ENCODE results near the gene NAXD.

Gene NAXD

DNA sequence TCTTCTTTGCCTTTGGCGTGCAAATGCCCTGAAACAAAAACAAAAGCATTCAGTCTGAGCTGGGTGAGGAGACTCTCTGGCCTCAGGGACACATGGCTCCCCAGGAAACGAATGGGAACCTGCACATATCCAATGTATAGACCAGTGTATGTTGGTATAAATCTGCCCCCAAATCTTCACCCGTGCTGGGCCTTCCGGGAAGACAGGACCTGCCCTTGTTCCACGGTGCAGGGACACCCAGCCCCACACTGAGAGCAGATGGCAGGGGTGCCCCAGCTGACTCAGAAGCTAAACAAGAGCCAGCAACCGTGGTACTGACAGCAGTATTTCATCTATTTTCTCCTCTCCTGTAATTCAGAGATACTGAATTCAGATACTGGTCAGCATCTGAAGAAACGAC is 48.1 kb downstream of the NAXD start:
- H3K9me3 ChIP-seq (ENCODE audit: control insufficient read depth, insufficient read depth, low read depth, low read length): no peaks in the 10 kb centered on the region
- CTCF ChIA-PET: no interaction called here
- H3K4me3 ChIP-seq (ENCODE audit: low read depth, low read length): no peak overlapping the region
- TF ChIP-seq BCL11B (tag by site-specific recombination; IDR thresholded peaks at IDR 0.05; ENCODE audit: low read depth) (no peak), RBAK (tag by site-specific recombination; IDR thresholded peaks at IDR 0.05) (no peak), ZNF302 (tag by site-specific recombination; IDR thresholded peaks at IDR 0.05; ENCODE audit: low read depth) (no peak), MZF1 (tag by site-specific recombination; IDR thresholded peaks at IDR 0.05; ENCODE audit: borderline replicate concordance) (no peak), ZNF791 (tag by site-specific recombination; IDR thresholded peaks at IDR 0.05) (no peak), ZFP69B (tag by site-specific recombination; IDR thresholded peaks at IDR 0.05) (no peak), TCF7L2 (IDR thresholded peaks at IDR 0.05; ENCODE audit: borderline replicate concordance, low read depth, low read length) (no peak), ZNF785 (tag by site-specific recombination; IDR thresholded peaks at IDR 0.05) (no peak), FEZF1 (tag by site-specific recombination; IDR thresholded peaks at IDR 0.05) (no peak), ZNF394 (tag by site-specific recombination; IDR thresholded peaks at IDR 0.05; ENCODE audit: borderline replicate concordance) (no peak)
- TF ChIP-seq, protein P1, sequence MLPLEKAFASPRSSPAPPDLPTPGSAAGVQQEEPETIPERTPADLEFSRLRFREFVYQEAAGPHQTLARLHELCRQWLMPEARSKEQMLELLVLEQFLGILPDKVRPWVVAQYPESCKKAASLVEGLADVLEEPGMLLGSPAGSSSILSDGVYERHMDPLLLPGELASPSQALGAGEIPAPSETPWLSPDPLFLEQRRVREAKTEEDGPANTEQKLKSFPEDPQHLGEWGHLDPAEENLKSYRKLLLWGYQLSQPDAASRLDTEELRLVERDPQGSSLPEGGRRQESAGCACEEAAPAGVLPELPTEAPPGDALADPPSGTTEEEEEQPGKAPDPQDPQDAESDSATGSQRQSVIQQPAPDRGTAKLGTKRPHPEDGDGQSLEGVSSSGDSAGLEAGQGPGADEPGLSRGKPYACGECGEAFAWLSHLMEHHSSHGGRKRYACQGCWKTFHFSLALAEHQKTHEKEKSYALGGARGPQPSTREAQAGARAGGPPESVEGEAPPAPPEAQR (tag by site-specific recombination; IDR thresholded peaks at IDR 0.05): no peak
- TF ChIP-seq, protein P2, sequence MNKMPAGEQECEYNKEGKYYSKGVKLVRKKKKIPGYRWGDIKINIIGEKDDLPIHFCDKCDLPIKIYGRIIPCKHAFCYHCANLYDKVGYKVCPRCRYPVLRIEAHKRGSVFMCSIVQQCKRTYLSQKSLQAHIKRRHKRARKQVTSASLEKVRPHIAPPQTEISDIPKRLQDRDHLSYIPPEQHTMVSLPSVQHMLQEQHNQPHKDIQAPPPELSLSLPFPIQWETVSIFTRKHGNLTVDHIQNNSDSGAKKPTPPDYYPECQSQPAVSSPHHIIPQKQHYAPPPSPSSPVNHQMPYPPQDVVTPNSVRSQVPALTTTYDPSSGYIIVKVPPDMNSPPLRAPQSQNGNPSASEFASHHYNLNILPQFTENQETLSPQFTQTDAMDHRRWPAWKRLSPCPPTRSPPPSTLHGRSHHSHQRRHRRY (tag by site-specific recombination; IDR thresholded peaks at IDR 0.05): no peak
- H3K4me1 ChIP-seq (ENCODE audit: control insufficient read depth, insufficient read depth, low read length): no peaks in the 10 kb centered on the region
- POLR2A ChIA-PET: interaction anchor here (0.8 kb wide), 1 partner anchor 52 kb away, joined by 3 read pairs; no protein-coding TSS in a partner anchor
- no peak overlapping the region for H3K27ac ChIP-seq (ENCODE audit: extremely low read depth, low read depth, low read length)
- peaks cover 0 to 87% of the 10 kb centered on the region in 2 experiments; a peak in 2 of 3 replicates for H3K36me3 ChIP-seq (ENCODE audit: control insufficient read depth in 2 of 2, insufficient read depth in 1 of 2, low read length in 2 of 2)

DNA sequence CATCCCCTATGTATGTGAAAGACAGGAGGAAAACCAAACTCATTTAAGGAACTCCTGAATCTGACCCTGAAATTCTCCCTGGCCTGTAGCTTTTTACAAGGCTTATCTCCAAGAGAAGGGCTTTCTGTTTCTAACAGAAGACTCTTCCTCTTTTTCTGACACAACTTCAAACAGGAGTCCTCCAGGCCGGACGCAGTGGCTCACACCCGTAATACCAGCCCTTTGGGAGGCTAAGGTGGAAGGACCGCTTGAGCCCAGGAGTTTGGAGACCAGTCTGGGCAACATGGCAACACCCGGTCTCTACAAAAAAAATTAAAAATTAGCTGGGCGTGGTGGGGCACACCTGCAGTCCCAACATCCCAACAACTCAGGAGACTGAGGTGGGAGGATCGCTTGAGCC is 48.7 kb downstream of the NAXD start:
- Histone ChIP-seq H3K4me1 (ENCODE audit: control insufficient read depth, insufficient read depth, low read length) (no peaks in the 10 kb centered on the region), H3K27ac (ENCODE audit: extremely low read depth, low read depth, low read length) (no peak overlapping the region), H3K36me3 (ENCODE audit: control insufficient read depth in 2 of 2, insufficient read depth in 1 of 2, low read length in 2 of 2) (peaks cover 0 to 89% of the 10 kb centered on the region in 2 experiments; a peak in 2 of 3 replicates), H3K9me3 (ENCODE audit: control insufficient read depth, insufficient read depth, low read depth, low read length) (no peaks in the 10 kb centered on the region), H3K4me3 (ENCODE audit: low read depth, low read length) (no peak overlapping the region)
- POLR2A ChIA-PET: interaction anchor here (0.8 kb wide), 2 partner anchors 51 kb away, joined by 3 read pairs; no protein-coding TSS in a partner anchor
- TF ChIP-seq, protein P3, sequence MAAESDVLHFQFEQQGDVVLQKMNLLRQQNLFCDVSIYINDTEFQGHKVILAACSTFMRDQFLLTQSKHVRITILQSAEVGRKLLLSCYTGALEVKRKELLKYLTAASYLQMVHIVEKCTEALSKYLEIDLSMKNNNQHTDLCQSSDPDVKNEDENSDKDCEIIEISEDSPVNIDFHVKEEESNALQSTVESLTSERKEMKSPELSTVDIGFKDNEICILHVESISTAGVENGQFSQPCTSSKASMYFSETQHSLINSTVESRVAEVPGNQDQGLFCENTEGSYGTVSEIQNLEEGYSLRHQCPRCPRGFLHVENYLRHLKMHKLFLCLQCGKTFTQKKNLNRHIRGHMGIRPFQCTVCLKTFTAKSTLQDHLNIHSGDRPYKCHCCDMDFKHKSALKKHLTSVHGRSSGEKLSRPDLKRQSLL (tag by site-specific recombination; IDR thresholded peaks at IDR 0.05): no peak
- no peak for TF ChIP-seq ZBTB20 (tag by site-specific recombination; IDR thresholded peaks at IDR 0.05)
- TF ChIP-seq, protein P1 (tag by site-specific recombination; IDR thresholded peaks at IDR 0.05): no peak
- no peak for TF ChIP-seq FEZF1 (tag by site-specific recombination; IDR thresholded peaks at IDR 0.05)
- no peak for TF ChIP-seq ZBTB21 (tag by site-specific recombination; IDR thresholded peaks at IDR 0.05)
- CTCF ChIA-PET: no interaction called here

DNA sequence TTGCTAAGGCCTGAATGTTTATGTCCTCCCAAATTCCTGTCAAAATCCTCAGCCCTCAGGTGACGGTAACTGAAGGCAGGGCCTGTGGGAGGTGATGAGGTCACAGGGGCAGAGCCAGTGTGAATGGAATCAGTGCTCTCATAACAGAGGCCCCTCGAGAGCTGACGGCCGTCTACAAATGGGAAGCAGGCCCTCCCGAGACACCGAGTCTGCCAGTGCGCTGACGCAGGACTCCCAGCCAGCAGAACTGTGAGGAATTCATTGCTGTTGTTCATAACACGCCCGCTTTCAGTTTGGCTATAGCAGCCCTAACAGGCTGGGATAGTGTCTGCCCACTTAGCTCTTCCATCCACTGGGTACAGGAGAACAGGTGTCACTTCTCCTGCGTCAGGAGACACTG is 49.3 kb downstream of the NAXD start:
- no peaks in the 10 kb centered on the region for H3K9me3 ChIP-seq (ENCODE audit: control insufficient read depth, insufficient read depth, low read depth, low read length)
- H3K4me3 ChIP-seq (ENCODE audit: low read depth, low read length): no peak overlapping the region
- CTCF ChIA-PET: no interaction called here
- POLR2A ChIA-PET: interaction anchor here (0.8 kb wide), 1 partner anchor 51 kb away, joined by 3 read pairs; no protein-coding TSS in a partner anchor
- peaks cover 0 to 92% of the 10 kb centered on the region in 2 experiments; a peak in 2 of 3 replicates for H3K36me3 ChIP-seq (ENCODE audit: control insufficient read depth in 2 of 2, insufficient read depth in 1 of 2, low read length in 2 of 2)
- no peaks in the 10 kb centered on the region for H3K4me1 ChIP-seq (ENCODE audit: control insufficient read depth, insufficient read depth, low read length)
- H3K27ac ChIP-seq (ENCODE audit: extremely low read depth, low read depth, low read length): no peak overlapping the region
- TF ChIP-seq ZNF629 (tag by site-specific recombination; IDR thresholded peaks at IDR 0.05) (no peak), ZNF239 (tag by site-specific recombination; IDR thresholded peaks at IDR 0.05) (no peak), SCRT2 (tag by site-specific recombination; IDR thresholded peaks at IDR 0.05) (no peak), ZBTB48 (tag by site-specific recombination; IDR thresholded peaks at IDR 0.05) (no peak), FEZF1 (tag by site-specific recombination; IDR thresholded peaks at IDR 0.05) (no peak), TCF7L2 (IDR thresholded peaks at IDR 0.05; ENCODE audit: borderline replicate concordance, low read depth, low read length) (no peak), ZNF157 (tag by site-specific recombination; IDR thresholded peaks at IDR 0.05) (no peak), TRIM28 (IDR thresholded peaks at IDR 0.05; ENCODE audit: borderline replicate concordance, low read length) (no peak)
- TF ChIP-seq, protein P4, sequence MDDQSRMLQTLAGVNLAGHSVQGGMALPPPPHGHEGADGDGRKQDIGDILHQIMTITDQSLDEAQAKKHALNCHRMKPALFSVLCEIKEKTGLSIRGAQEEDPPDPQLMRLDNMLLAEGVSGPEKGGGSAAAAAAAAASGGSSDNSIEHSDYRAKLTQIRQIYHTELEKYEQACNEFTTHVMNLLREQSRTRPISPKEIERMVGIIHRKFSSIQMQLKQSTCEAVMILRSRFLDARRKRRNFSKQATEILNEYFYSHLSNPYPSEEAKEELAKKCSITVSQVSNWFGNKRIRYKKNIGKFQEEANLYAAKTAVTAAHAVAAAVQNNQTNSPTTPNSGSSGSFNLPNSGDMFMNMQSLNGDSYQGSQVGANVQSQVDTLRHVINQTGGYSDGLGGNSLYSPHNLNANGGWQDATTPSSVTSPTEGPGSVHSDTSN (CRISPR knock-in tag; IDR thresholded peaks at IDR 0.05): no peak
- TF ChIP-seq, protein P5, sequence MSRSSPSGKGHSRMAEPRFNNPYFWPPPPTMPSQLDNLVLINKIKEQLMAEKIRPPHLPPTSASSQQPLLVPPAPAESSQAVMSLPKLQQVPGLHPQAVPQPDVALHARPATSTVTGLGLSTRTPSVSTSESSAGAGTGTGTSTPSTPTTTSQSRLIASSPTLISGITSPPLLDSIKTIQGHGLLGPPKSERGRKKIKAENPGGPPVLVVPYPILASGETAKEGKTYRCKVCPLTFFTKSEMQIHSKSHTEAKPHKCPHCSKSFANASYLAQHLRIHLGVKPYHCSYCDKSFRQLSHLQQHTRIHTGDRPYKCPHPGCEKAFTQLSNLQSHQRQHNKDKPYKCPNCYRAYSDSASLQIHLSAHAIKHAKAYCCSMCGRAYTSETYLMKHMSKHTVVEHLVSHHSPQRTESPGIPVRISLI (tag by site-specific recombination; IDR thresholded peaks at IDR 0.05): no peak
- TF ChIP-seq, protein P6, sequence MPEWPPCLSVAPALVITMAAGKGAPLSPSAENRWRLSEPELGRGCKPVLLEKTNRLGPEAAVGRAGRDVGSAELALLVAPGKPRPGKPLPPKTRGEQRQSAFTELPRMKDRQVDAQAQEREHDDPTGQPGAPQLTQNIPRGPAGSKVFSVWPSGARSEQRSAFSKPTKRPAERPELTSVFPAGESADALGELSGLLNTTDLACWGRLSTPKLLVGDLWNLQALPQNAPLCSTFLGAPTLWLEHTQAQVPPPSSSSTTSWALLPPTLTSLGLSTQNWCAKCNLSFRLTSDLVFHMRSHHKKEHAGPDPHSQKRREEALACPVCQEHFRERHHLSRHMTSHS (tag by site-specific recombination; IDR thresholded peaks at IDR 0.05): no peak
